WTC11 (cell line): ENCODE measurements around the gene OLFML3. TPM values are rescaled to one million over a fixed set of nuclear protein-coding genes. Genes with fewer than 3 reads are reported as not detected.
"Not testable (repeated sequence)": the region's sequence is repeated elsewhere in the genome, so short reads cannot be mapped to it uniquely, and the experiment has no call there.

Source experiments
- ATAC-seq: fragments of 200-7000 bp; cut with Tn5 transposase; 2 replicates; pipeline ENCODE4 v1.10.0; 2021; ENCODE audit warnings: mild to moderate bottlenecking, moderate library complexity
- CTCF ChIA-PET: fragments of 300-600 bp; sonication (Branson Sonifier 250); formaldehyde crosslinking; loops from one replicate; lab custom pipeline; 2021; ENCODE audit warnings: antibody characterized with exemption; lab: Charles Lee
- POLR2A ChIA-PET: fragments of 350-600 bp; sonication (Branson Sonifier 250); formaldehyde crosslinking; loops from one replicate; lab custom pipeline; 2021; ENCODE audit warnings: antibody characterized with exemption; lab: Charles Lee
- DNase-seq: peaks from one replicate; pipeline ENCODE4 v3.0.0; 2021; ENCODE audit warnings: low spot score
- H3K27ac Mint-ChIP-seq: 2 replicates; pipeline ENCODE4 v1.8.0; 2021; ENCODE audit warnings: mixed read lengths
- H3K27me3 Mint-ChIP-seq: 2 replicates; pipeline ENCODE4 v1.8.0; 2021; ENCODE audit warnings: low read depth, mild to moderate bottlenecking, moderate library complexity, mixed read lengths
- H3K36me3 Mint-ChIP-seq: 2 replicates; pipeline ENCODE4 v1.8.0; 2021; ENCODE audit warnings: mixed read lengths
- H3K4me1 Mint-ChIP-seq: 2 replicates; pipeline ENCODE4 v1.8.0; 2022; ENCODE audit warnings: mixed read lengths
- H3K4me3 Mint-ChIP-seq: 2 replicates; pipeline ENCODE4 v1.8.0; 2021; ENCODE audit warnings: mild to moderate bottlenecking, moderate library complexity, mixed read lengths
- H3K9me3 Mint-ChIP-seq: 2 replicates; pipeline ENCODE4 v1.8.0; 2021; ENCODE audit warnings: mixed read lengths
- ATF1 ChIP-seq: sonication (generic); formaldehyde crosslinking; IDR thresholded peaks from 2 replicates; pipeline ENCODE4 v1.8.1; 2023; ENCODE audit warnings: mild to moderate bottlenecking, moderate library complexity, missing genetic modification reagents
- CTCF ChIP-seq: fragments of 200-600 bp; IDR thresholded peaks from 2 replicates; pipeline ENCODE4 v1.8.0; 2022; ENCODE audit warnings: antibody characterized with exemption
- E2F4 ChIP-seq: sonication (generic); formaldehyde crosslinking; IDR thresholded peaks from 2 replicates; pipeline ENCODE4 v1.8.1; 2022; ENCODE audit warnings: low read depth, mild to moderate bottlenecking, moderate library complexity, missing genetic modification reagents, borderline replicate concordance
- ETV6 ChIP-seq: sonication (generic); formaldehyde crosslinking; IDR thresholded peaks from 2 replicates; pipeline ENCODE4 v1.8.1; 2022; ENCODE audit warnings: mild to moderate bottlenecking, missing genetic modification reagents
- FOXJ3 ChIP-seq: sonication (generic); formaldehyde crosslinking; IDR thresholded peaks from 2 replicates; pipeline ENCODE4 v1.9.0; 2021; ENCODE audit warnings: missing genetic modification reagents, mild to moderate bottlenecking, borderline replicate concordance
- FOXK1 ChIP-seq: sonication (generic); formaldehyde crosslinking; IDR thresholded peaks from 2 replicates; pipeline ENCODE4 v1.8.0; 2022; ENCODE audit warnings: mild to moderate bottlenecking, moderate library complexity, missing genetic modification reagents
- GABPB1 ChIP-seq: sonication (generic); formaldehyde crosslinking; IDR thresholded peaks from 2 replicates; pipeline ENCODE4 v1.8.1; 2023; ENCODE audit warnings: mild to moderate bottlenecking, missing genetic modification reagents
- NFYB ChIP-seq: sonication (generic); formaldehyde crosslinking; conservative IDR thresholded peaks from 2 replicates; pipeline ENCODE4 v1.8.0; 2022; ENCODE audit warnings: low read depth, missing genetic modification reagents
- OVOL2 ChIP-seq: fragments of 250-450 bp; sonication (Bioruptor Pico); IDR thresholded peaks from 2 replicates; pipeline ENCODE4 v1.9.0; 2021; ENCODE audit warnings: mild to moderate bottlenecking, borderline replicate concordance
- TCF7 ChIP-seq: sonication (generic); formaldehyde crosslinking; IDR thresholded peaks from 2 replicates; pipeline ENCODE4 v1.8.0; 2022; ENCODE audit warnings: mild to moderate bottlenecking, low read depth, missing genetic modification reagents, moderate library complexity
- ZNF219 ChIP-seq: sonication (generic); formaldehyde crosslinking; IDR thresholded peaks from 2 replicates; pipeline ENCODE4 v1.8.0; 2023; ENCODE audit warnings: missing genetic modification reagents, mild to moderate bottlenecking, borderline replicate concordance
- ZNF425 ChIP-seq: fragments of 250-450 bp; sonication (Bioruptor Pico); conservative IDR thresholded peaks from 2 replicates; pipeline ENCODE4 v1.9.0; 2021; ENCODE audit warnings: mild to moderate bottlenecking
- ZNF512 ChIP-seq: sonication (generic); formaldehyde crosslinking; IDR thresholded peaks from 2 replicates; pipeline ENCODE4 v1.8.1; 2022; ENCODE audit warnings: missing genetic modification reagents, borderline replicate concordance
- total RNA-seq: library from RNA; stranded (reverse); gene quantifications from 3 replicates; pipeline ENCODE4 v1.2.3, GENCODE V29; 2021

OLFML3 gene
- total RNA-seq, 1 experiment from 2014 or later = 65.8 TPM

DNA sequence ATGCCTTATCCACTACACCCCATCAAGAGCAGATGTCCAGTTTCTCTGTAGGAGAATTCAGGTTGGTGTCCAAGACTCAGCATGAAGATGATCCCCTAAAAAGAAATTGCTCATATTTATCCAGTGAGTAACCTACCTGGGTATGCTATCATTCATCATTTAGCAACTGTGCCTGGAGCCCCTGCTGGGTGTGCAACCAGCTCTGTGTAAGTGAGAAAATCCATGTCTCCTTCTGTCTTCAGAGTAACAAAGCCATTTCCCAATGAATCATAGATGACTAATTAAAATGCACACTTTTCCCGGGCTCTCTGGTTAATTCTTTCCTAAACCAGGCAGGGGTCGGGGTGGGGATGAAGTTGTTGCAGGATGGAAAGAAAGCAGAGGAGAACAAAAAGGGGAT lies 35.8 kb downstream of the OLFML3 start:
- DNase-seq (no peak), ATAC-seq (no peak)
- Mint-ChIP-seq H3K9me3 (peaks cover 21% of the 10 kb centered on the region), H3K36me3 (peaks cover 28% of the 10 kb centered on the region), H3K27ac (0 out of 2 replicates have a peak overlapping the region, but pooled peaks have one; percentile 22), H3K27me3 (no peaks in the 10 kb centered on the region; the same call in 1 of the 2 replicates), H3K4me1 (peaks cover 8% of the 10 kb centered on the region), H3K4me3 (no peak overlapping the region)
- CTCF ChIA-PET = no interaction called here
- TF ChIP-seq E2F4 = no peak
- no peak for TF ChIP-seq FOXK1 (CRISPR knock-in tag)
- no peak for TF ChIP-seq GABPB1 (CRISPR knock-in tag)
- TF ChIP-seq FOXJ3 = no peak
- TF ChIP-seq ZNF512 = no peak
- TF ChIP-seq ZNF219 (CRISPR knock-in tag) = no peak
- TF ChIP-seq ATF1 = no peak
- TF ChIP-seq OVOL2 = no peak
- POLR2A ChIA-PET = no interaction called here

DNA sequence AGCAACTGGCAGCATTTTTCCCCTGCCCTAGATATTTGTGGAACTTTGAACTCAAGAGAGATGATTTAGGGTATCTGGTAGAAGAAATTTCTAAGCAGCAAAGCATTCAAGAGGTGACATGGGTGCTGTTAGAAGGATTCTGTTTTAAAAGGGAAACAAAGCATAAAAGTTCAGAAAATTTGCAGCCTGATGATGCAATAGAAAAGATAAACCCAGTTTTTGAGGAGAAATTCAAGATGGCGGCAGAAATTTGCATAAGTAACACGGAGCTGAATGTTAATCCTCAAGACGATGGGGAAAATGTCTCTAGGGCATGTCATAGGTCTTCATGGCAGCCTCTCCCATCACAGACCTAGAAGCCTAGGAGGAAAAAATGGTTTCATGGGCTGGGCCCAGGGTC lies 40.5 kb downstream of the OLFML3 start:
- H3K4me1 Mint-ChIP-seq = peaks cover 38% of the 10 kb centered on the region
- DNase-seq, ATAC-seq, H3K27me3 Mint-ChIP-seq, H3K4me3 Mint-ChIP-seq, H3K27ac Mint-ChIP-seq, POLR2A ChIA-PET: not testable (repeated sequence)
- H3K9me3 Mint-ChIP-seq = peaks cover 16% of the 10 kb centered on the region
- H3K36me3 Mint-ChIP-seq = peaks cover 40% of the 10 kb centered on the region
- CTCF ChIA-PET = interaction anchor here (0.9 to 1.2 kb wide), 3 partner anchors 17 to 262 kb away, joined by 3 to 4 read pairs (median 3); no protein-coding TSS in a partner anchor

DNA sequence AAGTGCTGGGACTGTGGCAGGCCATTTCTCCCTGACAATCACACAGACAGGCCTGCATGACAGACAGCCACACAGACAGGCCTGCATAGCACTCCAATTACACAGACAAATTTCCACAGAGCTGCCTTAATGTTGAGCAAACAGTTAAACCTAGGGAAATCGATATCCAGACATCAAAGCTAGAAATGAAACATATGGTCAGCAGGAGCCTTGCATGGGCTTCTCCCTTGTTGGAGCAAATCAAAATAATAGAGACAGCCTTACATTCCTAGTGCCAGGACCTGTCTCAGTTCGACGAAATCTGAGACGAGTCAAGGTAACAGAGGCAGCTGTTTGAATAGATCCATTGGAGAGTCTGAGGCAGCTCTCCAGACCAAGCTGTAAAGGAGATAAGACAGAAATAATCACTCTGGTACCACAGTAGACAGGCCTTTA lies 42.4 kb downstream of the OLFML3 start:
- Mint-ChIP-seq H3K27ac (peak overlapping the region; percentile 70), H3K4me1 (peaks cover 50% of the 10 kb centered on the region), H3K9me3 (peaks cover 16% of the 10 kb centered on the region), H3K27me3 (no peaks in the 10 kb centered on the region), H3K36me3 (peaks cover 37% of the 10 kb centered on the region), H3K4me3 (no peak overlapping the region)
- TF ChIP-seq CTCF (no peak), TCF7 (no peak), ETV6 (no peak), NFYB (no peak), ZNF512 (no peak), ZNF425 (CRISPR knock-in tag) (no peak)
- POLR2A ChIA-PET = no interaction called here
- CTCF ChIA-PET = interaction anchor here (1.5 kb wide), 1 partner anchor 12 kb away, joined by 3 read pairs; no protein-coding TSS in a partner anchor
- DNase-seq (no peak), ATAC-seq (no peak)
